HG02623 (cell line): ENCODE data around the gene FOXA3.

Source experiments
- ATAC-seq: cut with Tn5 transposase; IDR thresholded peaks from one replicate; pipeline ENCODE4 v1.9.1; 2021; ENCODE audit warnings: moderate library complexity; ENCODE audit not compliant: unreplicated experiment

Gene FOXA3

DNA sequence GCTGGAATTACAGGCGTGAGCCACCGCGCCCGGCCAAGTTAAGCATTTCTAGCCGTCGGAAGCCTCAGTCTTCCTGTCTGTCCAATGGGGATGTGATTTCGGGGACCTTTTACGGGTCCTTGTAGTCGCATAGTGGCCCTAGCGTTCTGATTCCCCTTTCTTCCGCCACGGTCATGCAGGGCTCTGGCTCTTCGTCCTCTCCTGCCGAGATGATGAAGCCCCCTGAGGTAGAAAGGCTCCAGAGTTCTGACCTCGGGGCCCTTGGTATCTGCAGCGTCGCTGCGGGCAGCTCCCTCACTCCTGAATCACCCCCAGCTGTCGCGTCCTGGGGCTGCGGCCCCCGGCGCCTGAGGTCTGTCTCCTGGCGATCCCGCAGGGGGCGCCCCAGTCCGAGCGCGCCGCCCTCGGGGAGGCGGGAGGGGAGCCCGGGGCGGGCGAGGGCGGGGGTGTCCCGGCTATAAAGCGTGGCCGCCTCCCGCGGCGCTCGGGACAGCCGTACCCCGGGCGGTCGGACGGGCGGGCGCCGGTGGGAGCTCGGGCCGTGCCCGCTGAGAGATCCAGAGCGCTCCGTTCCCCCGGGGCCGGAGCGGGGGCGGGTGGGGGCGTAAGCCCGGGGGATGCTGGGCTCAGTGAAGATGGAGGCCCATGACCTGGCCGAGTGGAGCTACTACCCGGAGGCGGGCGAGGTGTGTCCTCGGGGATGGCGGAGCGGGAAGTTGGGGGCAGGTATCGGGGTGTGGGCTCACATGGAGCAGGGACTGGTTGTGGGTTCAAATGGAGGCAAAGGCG, at the start of gene FOXA3:
FOXA3 (plus strand) TSS at position 487 of the 789 bp plus-strand sequence; CDS start at position 618, 131 bp downstream.
- ATAC-seq = no peak

DNA sequence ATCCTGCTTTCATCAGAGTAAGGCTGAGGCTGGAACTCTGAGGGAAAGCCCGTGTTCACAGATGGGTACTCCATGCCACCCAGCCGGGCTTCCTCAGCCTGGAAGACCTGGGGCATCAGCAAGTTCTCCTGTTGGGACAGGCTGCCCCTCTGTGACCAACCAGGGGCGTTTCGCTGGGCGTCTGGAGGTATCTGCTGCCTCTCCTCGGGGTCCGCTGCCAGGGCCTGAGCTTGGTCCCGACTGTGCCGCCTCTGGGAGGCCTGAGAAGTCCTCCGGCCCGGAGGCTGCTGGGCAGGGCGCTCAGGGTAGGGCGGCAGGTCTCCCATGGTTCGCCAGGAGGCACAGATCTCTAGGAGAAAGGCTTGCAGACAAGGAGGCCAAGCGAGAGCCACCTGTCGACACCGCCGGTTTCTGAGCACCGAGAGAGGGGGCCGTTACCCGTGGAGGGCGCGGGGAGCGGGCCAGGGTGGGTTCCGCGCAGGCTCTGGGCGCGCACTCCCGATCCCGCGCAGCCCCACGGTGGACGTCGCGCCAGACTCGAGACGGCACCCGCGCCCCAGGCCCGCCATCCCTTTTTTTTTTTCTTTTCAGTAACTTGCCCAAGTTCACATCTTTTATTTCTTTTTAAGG, 49.2 kb upstream of the FOXA3 start, which contains the start of gene RSPH6A:
RSPH6A (minus strand) TSS at position 458 of the 630 bp plus-strand sequence; CDS start at position 326, 132 bp downstream.
- ATAC-seq = no peak

DNA sequence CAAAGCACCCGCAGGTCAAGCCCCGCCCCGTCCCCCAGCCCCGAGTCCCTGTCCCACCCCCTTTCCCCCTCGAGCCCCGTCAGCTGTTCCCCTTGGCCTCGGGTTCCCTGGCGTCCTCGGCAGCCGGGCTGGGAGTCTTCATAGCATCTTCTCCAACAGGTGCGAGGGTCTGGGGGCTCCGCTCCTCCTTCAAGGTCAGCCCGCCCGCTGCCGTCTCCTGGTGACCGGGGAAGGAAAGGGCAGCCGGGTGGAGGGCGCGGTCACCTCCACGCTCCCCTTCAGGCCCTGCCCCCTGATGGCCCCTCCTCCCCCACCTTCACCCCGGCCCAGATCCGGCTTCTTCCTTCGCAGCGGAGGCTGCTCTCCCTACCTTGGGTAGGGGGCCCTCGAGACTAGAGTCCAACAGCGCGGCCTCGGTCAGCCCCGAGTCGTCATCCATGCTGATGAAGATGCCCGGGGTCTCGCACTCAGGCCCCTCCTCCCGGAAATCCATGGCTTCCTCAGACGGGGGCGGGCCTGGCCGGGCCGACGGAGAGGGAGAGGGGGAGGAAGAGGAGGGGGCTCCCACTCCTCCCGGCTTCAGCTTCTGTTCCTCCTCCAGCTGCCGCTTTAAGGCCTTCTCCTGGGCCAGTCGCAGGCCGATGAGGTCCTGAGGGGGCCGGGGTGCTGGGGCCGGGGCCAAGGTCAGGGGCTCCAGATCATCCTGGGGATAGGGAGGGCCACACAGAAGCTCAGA, 48.5 kb upstream of the FOXA3 start:
- ATAC-seq = no peak

- no peak for ATAC-seq
These were observed 47.7 kb upstream of the FOXA3 start for GRCh38 chr19:45816236-45817009.

GRCh38 chr19:45817010-45817724, 47.0 kb upstream of the FOXA3 start:
- ATAC-seq = peak; percentile 75

GRCh38 chr19:45817725-45818301, 46.3 kb upstream of the FOXA3 start:
- no peak for ATAC-seq

GRCh38 chr19:45819769-45820168, 44.4 kb upstream of the FOXA3 start:
- ATAC-seq = no peak

DNA sequence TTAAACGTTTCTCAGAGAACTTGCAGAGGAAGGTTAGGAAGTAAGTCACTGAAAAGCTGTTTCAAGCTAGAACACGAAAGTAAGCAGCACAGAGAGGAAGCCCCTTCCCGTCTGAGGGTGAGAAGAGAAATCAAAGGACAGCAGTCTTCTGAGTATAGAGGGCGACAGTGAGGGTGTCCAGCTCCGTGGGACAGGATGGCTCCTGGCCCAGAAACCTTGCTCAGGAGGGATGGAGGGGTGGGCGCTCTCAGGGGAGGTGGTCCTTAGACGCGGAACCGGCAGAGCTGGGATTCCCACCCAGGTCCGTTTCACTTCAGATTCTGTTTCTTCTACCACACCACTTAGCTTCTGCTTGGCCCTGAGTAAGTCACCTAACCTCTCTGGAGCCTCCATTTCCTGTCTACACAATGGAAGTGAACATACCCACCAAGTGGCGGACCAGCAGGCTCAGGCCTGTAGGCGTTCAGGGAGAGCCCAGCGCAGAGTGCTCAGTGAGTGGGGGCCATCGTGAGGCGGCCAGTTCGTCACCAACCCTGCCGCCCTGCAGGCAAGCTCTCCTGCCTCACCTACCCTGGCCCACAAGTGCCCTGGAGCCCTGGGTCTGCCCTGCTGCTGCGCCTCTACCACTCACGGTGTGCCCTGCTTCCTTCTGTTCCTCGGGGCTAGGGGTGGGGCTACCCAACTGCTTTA, 43.6 kb upstream of the FOXA3 start:
- ATAC-seq = no peak

GRCh38 chr19:45821103-45821521, 43.0 kb upstream of the FOXA3 start:
- no peak for ATAC-seq

DNA sequence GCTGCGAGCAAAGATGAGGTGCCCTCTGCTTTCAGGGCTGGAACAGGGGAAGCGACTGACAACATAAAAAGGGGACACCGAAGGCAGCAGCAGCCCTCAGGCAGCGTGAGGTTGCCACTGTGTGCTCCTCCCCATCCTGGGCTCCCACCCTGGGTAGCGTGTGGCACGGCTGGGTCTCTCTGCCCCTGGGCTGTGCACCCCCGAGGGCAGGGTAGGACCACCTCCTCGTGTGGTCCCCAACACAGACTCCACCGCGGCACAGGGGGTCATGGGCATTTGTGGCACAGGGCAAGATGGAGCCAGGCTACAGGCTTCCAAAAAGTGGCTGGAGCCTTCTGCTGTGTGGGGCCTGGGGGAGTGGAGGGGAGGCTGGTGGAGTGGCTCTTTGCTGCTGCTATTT, 42.6 kb upstream of the FOXA3 start:
- no peak for ATAC-seq

DNA sequence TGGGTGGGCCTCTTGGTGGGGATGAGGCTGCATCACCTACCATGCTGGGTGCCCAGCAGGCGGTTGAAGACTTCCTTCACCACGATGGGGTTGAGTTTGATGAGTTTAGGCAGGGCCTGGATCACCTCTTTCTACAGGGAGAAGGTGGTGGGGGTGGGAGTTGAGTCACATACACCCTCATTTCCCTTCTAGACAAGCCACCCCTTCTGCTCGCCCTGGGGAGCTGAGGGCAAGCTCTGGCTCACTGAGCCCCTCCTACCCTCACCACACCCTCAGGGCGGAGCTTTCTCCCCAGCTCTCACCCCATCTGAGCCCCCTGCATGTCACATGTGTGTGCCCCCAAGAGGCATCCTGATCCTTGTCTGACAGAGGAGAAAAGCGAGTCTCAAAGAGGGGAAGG, 41.4 kb upstream of the FOXA3 start:
- ATAC-seq = no peak

GRCh38 chr19:45823182-45823581, 40.9 kb upstream of the FOXA3 start:
- no peak for ATAC-seq

- ATAC-seq = no peak
These were observed 40.1 kb upstream of the FOXA3 start for GRCh38 chr19:45824041-45824471.

DNA sequence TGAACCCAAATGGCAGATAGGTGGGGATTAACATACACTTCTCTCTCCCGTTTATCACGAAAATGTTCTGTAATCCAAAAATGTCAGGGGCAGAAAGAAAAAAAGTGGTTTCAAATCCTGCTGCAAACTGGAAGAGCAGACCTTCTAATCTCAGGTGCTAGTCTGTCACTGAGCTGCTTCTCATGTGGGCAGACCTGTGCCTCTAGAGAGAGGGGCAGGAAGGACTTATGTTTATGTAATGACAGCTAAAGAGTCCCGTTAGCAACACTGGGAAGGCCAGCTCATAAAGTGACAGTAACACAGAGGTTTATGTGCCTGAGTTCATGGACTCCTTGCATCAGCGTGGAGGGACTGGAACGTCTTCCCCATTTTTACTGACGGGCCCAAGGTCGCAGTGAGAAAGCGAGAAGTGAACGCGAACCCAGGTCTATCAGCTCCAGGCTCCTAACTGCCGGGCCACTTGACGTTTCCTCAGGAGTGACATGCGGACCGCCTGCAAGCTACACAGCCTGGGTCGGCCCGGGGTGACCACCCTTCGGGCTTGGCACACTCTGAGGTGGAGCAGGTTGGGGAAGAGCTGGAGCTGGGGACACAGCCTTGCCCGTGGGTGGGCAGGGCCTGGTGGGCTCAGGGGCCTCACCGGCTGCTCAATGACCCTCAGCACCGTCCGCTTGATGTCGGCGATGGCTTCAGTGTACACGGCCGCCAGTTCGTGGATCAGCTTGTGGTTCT, 39.4 kb upstream of the FOXA3 start:
- no peak for ATAC-seq

DNA sequence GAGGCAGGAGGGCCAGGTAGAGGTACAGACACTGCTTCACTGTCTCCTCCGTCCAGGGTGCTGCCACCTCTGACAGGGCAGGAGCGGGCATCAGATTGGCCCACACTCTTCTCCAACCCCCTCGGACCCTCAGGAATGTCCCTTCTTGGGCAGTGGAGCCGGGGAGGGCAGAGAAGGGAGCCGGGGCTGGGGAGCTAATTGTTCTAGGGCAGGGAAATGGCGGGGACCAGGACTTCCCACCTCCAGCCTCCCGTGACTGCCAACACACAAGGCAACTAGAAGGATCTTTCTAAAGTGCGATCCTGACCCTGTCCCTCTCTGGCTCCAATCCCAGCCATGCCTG, 38.9 kb upstream of the FOXA3 start:
- ATAC-seq = no peak

- no peak for ATAC-seq
These were observed 37.9 kb upstream of the FOXA3 start for GRCh38 chr19:45825917-45826893.

- no peak for ATAC-seq
These were observed 37.2 kb upstream of the FOXA3 start for GRCh38 chr19:45826934-45827333.
